Neural cell (in vitro differentiated cells): ENCODE measurements around the gene ZNF622. TPM values are rescaled to one million over a fixed set of nuclear protein-coding genes. Genes with fewer than 3 reads are reported as not detected.

ENCODE experiments used
- H2AFZ ChIP-seq: fragments of 200-600, 300-800 bp; sonication (generic), shearing (Covaris generic); 2 replicates; pipeline ENCODE4 v1.6.0; 2014; ENCODE audit warnings: low read depth, mild to moderate bottlenecking, antibody characterized with exemption, low read length, moderate library complexity
- H3F3A ChIP-seq: fragments of 200-600 bp; shearing (Covaris generic); 2 replicates; pipeline ENCODE4 v1.6.1; 2016; ENCODE audit warnings: mild to moderate bottlenecking, moderate library complexity, mixed read lengths, antibody characterized with exemption, low read length; ENCODE audit not compliant: insufficient read depth, poor library complexity, severe bottlenecking
- H3K27ac ChIP-seq: fragments of 200-600, 300-800 bp; sonication (generic), shearing (Covaris generic); 2 replicates; pipeline ENCODE4 v1.5.1; 2014; ENCODE audit warnings: mild to moderate bottlenecking, low read length, moderate library complexity
- H3K27me3 ChIP-seq: fragments of 300-800, 200-600 bp; sonication (generic), shearing (Covaris generic); 2 replicates; pipeline ENCODE4 v1.6.0; 2014; ENCODE audit warnings: mild to moderate bottlenecking, low read depth, low read length, moderate library complexity; ENCODE audit not compliant: insufficient read depth
- H3K36me3 ChIP-seq: fragments of 300-800, 200-600 bp; sonication (generic), shearing (Covaris generic); 2 replicates; pipeline ENCODE4 v1.5.1; 2014; ENCODE audit warnings: mild to moderate bottlenecking, antibody characterized with exemption, low read length, moderate library complexity; ENCODE audit not compliant: insufficient read depth
- H3K4me2 ChIP-seq: fragments of 300-800, 200-600 bp; sonication (generic), shearing (Covaris generic); 2 replicates; pipeline ENCODE4 v1.6.0; 2014; ENCODE audit warnings: mild to moderate bottlenecking, low read length
- H3K4me3 ChIP-seq: fragments of 300-800, 200-600 bp; sonication (generic), shearing (Covaris generic); 2 replicates; pipeline ENCODE4 v1.5.1; 2014; ENCODE audit warnings: mild to moderate bottlenecking, low read length, moderate library complexity
- H3K79me2 ChIP-seq: fragments of 200-600 bp; shearing (Covaris generic); replicated peaks from 2 replicates; pipeline ENCODE4 v1.6.0; 2014; ENCODE audit warnings: mild to moderate bottlenecking, low read length, moderate library complexity; ENCODE audit not compliant: insufficient read depth
- H3K9ac ChIP-seq: fragments of 300-800, 200-600 bp; sonication (generic), shearing (Covaris generic); 2 replicates; pipeline ENCODE4 v1.6.1; 2016; ENCODE audit warnings: mild to moderate bottlenecking, low read length, mixed read lengths
- H3K9me2 ChIP-seq: fragments of 200-600 bp; shearing (Covaris generic); 2 replicates; pipeline ENCODE4 v1.6.1; 2016; ENCODE audit warnings: mild to moderate bottlenecking, low read length, mixed read lengths; ENCODE audit not compliant: insufficient read depth
- H3K9me3 ChIP-seq: fragments of 200-600, 300-800 bp; sonication (generic), shearing (Covaris generic); 2 replicates; pipeline ENCODE4 v1.6.1; 2016; ENCODE audit warnings: mild to moderate bottlenecking, mixed run types, low read length, moderate library complexity, mixed read lengths
- H4K20me1 ChIP-seq: fragments of 200-600 bp; shearing (Covaris generic); 2 replicates; pipeline ENCODE4 v1.6.1; 2016; ENCODE audit warnings: mild to moderate bottlenecking, mixed run types; ENCODE audit not compliant: insufficient read depth
- CTCF ChIP-seq: fragments of 450-650 bp; IDR thresholded peaks from 2 replicates; pipeline ENCODE4 v1.5.1; 2014; ENCODE audit warnings: antibody characterized with exemption, mild to moderate bottlenecking, moderate library complexity; ENCODE audit not compliant: poor library complexity, severe bottlenecking
- EP300 ChIP-seq: fragments of 450-650 bp; conservative IDR thresholded peaks from 2 replicates; pipeline ENCODE4 v1.6.1; 2014; ENCODE audit warnings: antibody characterized with exemption, mild to moderate bottlenecking, moderate library complexity; ENCODE audit not compliant: poor library complexity, severe bottlenecking
- EZH2 ChIP-seq: fragments of 200-600, 300-800 bp; shearing (Covaris generic), sonication (generic); IDR thresholded peaks from 2 replicates; pipeline ENCODE4 v1.6.1; 2014; ENCODE audit warnings: antibody characterized with exemption, low read length, borderline replicate concordance, mild to moderate bottlenecking; ENCODE audit not compliant: insufficient read depth, poor library complexity, severe bottlenecking
- MXI1 ChIP-seq: fragments of 450-650 bp; conservative IDR thresholded peaks from 2 replicates; pipeline ENCODE4 v1.6.1; 2014; ENCODE audit warnings: antibody characterized with exemption, mild to moderate bottlenecking; ENCODE audit not compliant: poor library complexity, severe bottlenecking
- POLR2AphosphoS5 ChIP-seq: IDR thresholded peaks from 2 replicates; pipeline ENCODE4 v1.6.1; 2012
- RAD21 ChIP-seq: fragments of 450-650 bp; conservative IDR thresholded peaks from 2 replicates; pipeline ENCODE4 v1.6.1; 2014; ENCODE audit warnings: antibody characterized with exemption, mild to moderate bottlenecking, moderate library complexity
- SMC3 ChIP-seq: fragments of 450-650 bp; conservative IDR thresholded peaks from 2 replicates; pipeline ENCODE4 v1.6.1; 2014; ENCODE audit warnings: antibody characterized with exemption, mild to moderate bottlenecking, moderate library complexity; ENCODE audit not compliant: poor library complexity
- TAF1 ChIP-seq: IDR thresholded peaks from 2 replicates; pipeline ENCODE4 v1.6.1; 2012; ENCODE audit warnings: low read depth
- polyA minus RNA-seq: library from RNA; depleted of rRNA, polyadenylated mRNA; stranded (reverse); fragments of >200 nt; gene quantifications from 2 replicates; pipeline ENCODE4 v1.2.3, GENCODE V29; 2014
- polyA plus RNA-seq: library from polyadenylated mRNA; depleted of rRNA; stranded (reverse); fragments of >200 nt; gene quantifications from 2 replicates; pipeline ENCODE4 v1.2.3, GENCODE V29; 2014
- TF ChIP-seq, protein P1 (sequence below): IDR thresholded peaks from 2 replicates; pipeline ENCODE4 v1.6.1; 2012; ENCODE audit warnings: borderline replicate concordance

Gene ZNF622, protein sequence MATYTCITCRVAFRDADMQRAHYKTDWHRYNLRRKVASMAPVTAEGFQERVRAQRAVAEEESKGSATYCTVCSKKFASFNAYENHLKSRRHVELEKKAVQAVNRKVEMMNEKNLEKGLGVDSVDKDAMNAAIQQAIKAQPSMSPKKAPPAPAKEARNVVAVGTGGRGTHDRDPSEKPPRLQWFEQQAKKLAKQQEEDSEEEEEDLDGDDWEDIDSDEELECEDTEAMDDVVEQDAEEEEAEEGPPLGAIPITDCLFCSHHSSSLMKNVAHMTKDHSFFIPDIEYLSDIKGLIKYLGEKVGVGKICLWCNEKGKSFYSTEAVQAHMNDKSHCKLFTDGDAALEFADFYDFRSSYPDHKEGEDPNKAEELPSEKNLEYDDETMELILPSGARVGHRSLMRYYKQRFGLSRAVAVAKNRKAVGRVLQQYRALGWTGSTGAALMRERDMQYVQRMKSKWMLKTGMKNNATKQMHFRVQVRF
- polyA plus RNA-seq = 45.6 and 45.9 TPM in 2 replicates
- 49.4 and 53.4 TPM in 2 replicates for polyA minus RNA-seq

- peak within 1 kb of the TSS; percentile 93 for H3K27ac ChIP-seq
- H3K4me2 ChIP-seq = peak within 1 kb of the TSS; percentile 85
- H3K4me3 ChIP-seq = peak within 1 kb of the TSS; percentile 85
- no peaks in the 10 kb centered on the region for H3K9me3 ChIP-seq
- H3K9ac ChIP-seq = peak within 1 kb of the TSS; percentile 95
- peak; percentile 72 for TF ChIP-seq TAF1
- peak; percentile 98 for TF ChIP-seq POLR2AphosphoS5
- TF ChIP-seq CTCF = peak; percentile 10
- TF ChIP-seq EZH2 = no peak
- TF ChIP-seq RAD21 = no peak
- peak; percentile 20 for TF ChIP-seq SMC3
- TF ChIP-seq, protein P1, sequence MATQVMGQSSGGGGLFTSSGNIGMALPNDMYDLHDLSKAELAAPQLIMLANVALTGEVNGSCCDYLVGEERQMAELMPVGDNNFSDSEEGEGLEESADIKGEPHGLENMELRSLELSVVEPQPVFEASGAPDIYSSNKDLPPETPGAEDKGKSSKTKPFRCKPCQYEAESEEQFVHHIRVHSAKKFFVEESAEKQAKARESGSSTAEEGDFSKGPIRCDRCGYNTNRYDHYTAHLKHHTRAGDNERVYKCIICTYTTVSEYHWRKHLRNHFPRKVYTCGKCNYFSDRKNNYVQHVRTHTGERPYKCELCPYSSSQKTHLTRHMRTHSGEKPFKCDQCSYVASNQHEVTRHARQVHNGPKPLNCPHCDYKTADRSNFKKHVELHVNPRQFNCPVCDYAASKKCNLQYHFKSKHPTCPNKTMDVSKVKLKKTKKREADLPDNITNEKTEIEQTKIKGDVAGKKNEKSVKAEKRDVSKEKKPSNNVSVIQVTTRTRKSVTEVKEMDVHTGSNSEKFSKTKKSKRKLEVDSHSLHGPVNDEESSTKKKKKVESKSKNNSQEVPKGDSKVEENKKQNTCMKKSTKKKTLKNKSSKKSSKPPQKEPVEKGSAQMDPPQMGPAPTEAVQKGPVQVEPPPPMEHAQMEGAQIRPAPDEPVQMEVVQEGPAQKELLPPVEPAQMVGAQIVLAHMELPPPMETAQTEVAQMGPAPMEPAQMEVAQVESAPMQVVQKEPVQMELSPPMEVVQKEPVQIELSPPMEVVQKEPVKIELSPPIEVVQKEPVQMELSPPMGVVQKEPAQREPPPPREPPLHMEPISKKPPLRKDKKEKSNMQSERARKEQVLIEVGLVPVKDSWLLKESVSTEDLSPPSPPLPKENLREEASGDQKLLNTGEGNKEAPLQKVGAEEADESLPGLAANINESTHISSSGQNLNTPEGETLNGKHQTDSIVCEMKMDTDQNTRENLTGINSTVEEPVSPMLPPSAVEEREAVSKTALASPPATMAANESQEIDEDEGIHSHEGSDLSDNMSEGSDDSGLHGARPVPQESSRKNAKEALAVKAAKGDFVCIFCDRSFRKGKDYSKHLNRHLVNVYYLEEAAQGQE = peak; percentile 77
- peak; percentile 89 for TF ChIP-seq MXI1
- TF ChIP-seq EP300 = peak; percentile 62
- no peaks in the 10 kb centered on the region for H3K9me2 ChIP-seq
- peaks cover 2% of the 10 kb centered on the region for H3K36me3 ChIP-seq
- H3K27me3 ChIP-seq = no peaks in the 10 kb centered on the region
- H3F3A ChIP-seq = no peaks in the 10 kb centered on the region
- H4K20me1 ChIP-seq = no peaks in the 10 kb centered on the region
- H3K79me2 ChIP-seq = peaks cover 43% of the 10 kb centered on the region
- H2AFZ ChIP-seq = peak within 1 kb of the TSS; percentile 84
These were observed at the start of gene ZNF622 for GRCh38 chr5:16465544-16466432. Gene ZNF622, minus strand, starts transcription at chr5:16465800. Its CDS starts 135 bp downstream, at chr5:16465665.

- Histone ChIP-seq H3K27ac (no peak overlapping the region), H3K9me3 (no peaks in the 10 kb centered on the region), H3K9ac (no peak overlapping the region), H3K79me2 (no peaks in the 10 kb centered on the region), H2AFZ (no peak overlapping the region), H3K9me2 (no peaks in the 10 kb centered on the region), H4K20me1 (no peaks in the 10 kb centered on the region), H3K4me3 (no peak overlapping the region), H3K27me3 (no peaks in the 10 kb centered on the region), H3K4me2 (no peak overlapping the region), H3K36me3 (no peaks in the 10 kb centered on the region), H3F3A (no peaks in the 10 kb centered on the region)
- TF ChIP-seq, protein P1 = no peak
- no peak for TF ChIP-seq EZH2
- no peak for TF ChIP-seq TAF1
- no peak for TF ChIP-seq RAD21
These were observed 44.5 kb upstream of the ZNF622 start for GRCh38 chr5:16510098-16510497.
